GM19397 (cell line): ENCODE measurements around the gene FOXO3.

Source experiments
- ATAC-seq: cut with Tn5 transposase; IDR thresholded peaks from one replicate; pipeline ENCODE4 v1.9.1; 2021; ENCODE audit warnings: mild to moderate bottlenecking, moderate library complexity; ENCODE audit not compliant: unreplicated experiment

Gene FOXO3

GRCh38 chr6:108625581-108625980 is 64.9 kb downstream of the FOXO3 start:
- no peak for ATAC-seq

- no peak for ATAC-seq
Measured at GRCh38 chr6:108626777-108627176, 66.1 kb downstream of the FOXO3 start.

GRCh38 chr6:108627692-108628550 is 67.2 kb downstream of the FOXO3 start:
- no peak for ATAC-seq

GRCh38 chr6:108630050-108630714 is 69.5 kb downstream of the FOXO3 start:
- no peak for ATAC-seq

- no peak for ATAC-seq
Measured at GRCh38 chr6:108632441-108632840, 71.7 kb downstream of the FOXO3 start.

GRCh38 chr6:108633436-108633835 is 72.7 kb downstream of the FOXO3 start:
- ATAC-seq = no peak

GRCh38 chr6:108635505-108636226 is 74.9 kb downstream of the FOXO3 start:
- no peak for ATAC-seq

GRCh38 chr6:108637963-108638362 is 77.2 kb downstream of the FOXO3 start:
- ATAC-seq = no peak

GRCh38 chr6:108638993-108639392 is 78.3 kb downstream of the FOXO3 start:
- ATAC-seq = no peak

GRCh38 chr6:108640104-108640503 is 79.4 kb downstream of the FOXO3 start:
- ATAC-seq = no peak

- ATAC-seq = no peak
Measured at GRCh38 chr6:108643184-108643583, 82.5 kb downstream of the FOXO3 start.

- no peak for ATAC-seq
Measured at GRCh38 chr6:108644252-108644651, 83.5 kb downstream of the FOXO3 start.

- ATAC-seq = no peak
Measured at GRCh38 chr6:108648191-108648590, 87.5 kb downstream of the FOXO3 start.

GRCh38 chr6:108650325-108650724 is 89.6 kb downstream of the FOXO3 start:
- ATAC-seq = no peak

GRCh38 chr6:108650781-108651180 is 90.1 kb downstream of the FOXO3 start:
- no peak for ATAC-seq

- ATAC-seq = no peak
Measured at GRCh38 chr6:108651340-108652227, 90.9 kb downstream of the FOXO3 start.

GRCh38 chr6:108652375-108652774 is 91.7 kb downstream of the FOXO3 start:
- no peak for ATAC-seq

- ATAC-seq = no peak
Measured at GRCh38 chr6:108653949-108654348, 93.2 kb downstream of the FOXO3 start.

- no peak for ATAC-seq
Measured at GRCh38 chr6:108654465-108655106, 93.9 kb downstream of the FOXO3 start.
